SH-SY5Y (cell line): Measurements from ENCODE around the gene CNOT2.

Source experiments
- GATA2 ChIP-seq: IDR thresholded peaks from 2 replicates; pipeline ENCODE4 v1.6.1; 2011; ENCODE audit warnings: mild to moderate bottlenecking, low read depth, low read length
- GATA3 ChIP-seq: IDR thresholded peaks from 2 replicates; pipeline ENCODE4 v1.6.1; 2011; ENCODE audit warnings: low read depth, mild to moderate bottlenecking, low read length, moderate library complexity

GRCh38 chr12:70365398-70365647 lies 122.1 kb downstream of the CNOT2 start:
- no peak for TF ChIP-seq GATA2
- no peak for TF ChIP-seq GATA3
